ENCODE data around the gene QRICH1.

GRCh38 chr3:48997102-48997635, 96.7 kb downstream of the QRICH1 start:
- no peak for TF ChIP-seq EZH2phosphoT487 (conservative IDR thresholded peaks at IDR 0.05; ENCODE audit: low read length)
- TF ChIP-seq CTCF (IDR thresholded peaks at IDR 0.05; ENCODE audit: insufficient read depth, low read length, poor library complexity, severe bottlenecking) = no peak

All from SU-DHL-6 (cell line).